ENCODE measurements around the gene SMYD3.

SMYD3 gene

DNA sequence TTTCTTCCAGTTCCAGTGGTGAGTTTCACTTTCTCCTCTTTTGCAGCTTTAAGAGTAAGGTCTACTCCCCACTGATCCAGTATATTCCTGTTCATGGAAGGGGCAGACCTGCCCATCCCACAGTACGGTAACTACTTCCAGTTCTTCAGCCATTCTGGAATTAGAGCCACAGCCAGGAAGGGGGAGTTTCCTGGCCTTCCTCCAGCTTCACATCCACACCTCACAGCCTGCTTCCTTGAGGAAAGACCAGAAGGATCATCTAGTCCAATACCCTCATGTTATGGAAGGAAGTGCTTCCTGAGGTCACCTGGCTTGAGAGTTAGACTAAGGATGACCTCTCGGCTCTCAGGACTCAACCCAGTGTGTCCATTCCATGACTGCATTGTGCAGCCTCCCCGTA lies 754.5 kb downstream of the SMYD3 start:
- no peak overlapping the region for H2AFZ ChIP-seq (ENCODE audit: low read depth)
- H3K4me2 ChIP-seq, result no peak overlapping the region
- no peak overlapping the region for H3K9ac ChIP-seq
- no peak overlapping the region for H3K4me3 ChIP-seq (IDR thresholded peaks at IDR 0.05; ENCODE audit: insufficient read depth, low read depth, low read length)
- no peaks in the 10 kb centered on the region for H3K27me3 ChIP-seq (ENCODE audit: insufficient read depth, low read depth)
- no peak overlapping the region for H3K27ac ChIP-seq
- H3K4me1 ChIP-seq (ENCODE audit: low read depth, poor library complexity, severe bottlenecking), result no peaks in the 10 kb centered on the region
- H4K20me1 ChIP-seq (ENCODE audit: insufficient read depth), result no peaks in the 10 kb centered on the region
- H3K36me3 ChIP-seq (ENCODE audit: insufficient read depth), result no peaks in the 10 kb centered on the region
- TF ChIP-seq, protein P1, sequence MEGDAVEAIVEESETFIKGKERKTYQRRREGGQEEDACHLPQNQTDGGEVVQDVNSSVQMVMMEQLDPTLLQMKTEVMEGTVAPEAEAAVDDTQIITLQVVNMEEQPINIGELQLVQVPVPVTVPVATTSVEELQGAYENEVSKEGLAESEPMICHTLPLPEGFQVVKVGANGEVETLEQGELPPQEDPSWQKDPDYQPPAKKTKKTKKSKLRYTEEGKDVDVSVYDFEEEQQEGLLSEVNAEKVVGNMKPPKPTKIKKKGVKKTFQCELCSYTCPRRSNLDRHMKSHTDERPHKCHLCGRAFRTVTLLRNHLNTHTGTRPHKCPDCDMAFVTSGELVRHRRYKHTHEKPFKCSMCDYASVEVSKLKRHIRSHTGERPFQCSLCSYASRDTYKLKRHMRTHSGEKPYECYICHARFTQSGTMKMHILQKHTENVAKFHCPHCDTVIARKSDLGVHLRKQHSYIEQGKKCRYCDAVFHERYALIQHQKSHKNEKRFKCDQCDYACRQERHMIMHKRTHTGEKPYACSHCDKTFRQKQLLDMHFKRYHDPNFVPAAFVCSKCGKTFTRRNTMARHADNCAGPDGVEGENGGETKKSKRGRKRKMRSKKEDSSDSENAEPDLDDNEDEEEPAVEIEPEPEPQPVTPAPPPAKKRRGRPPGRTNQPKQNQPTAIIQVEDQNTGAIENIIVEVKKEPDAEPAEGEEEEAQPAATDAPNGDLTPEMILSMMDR (conservative IDR thresholded peaks at IDR 0.05; ENCODE audit: low read depth, low read length), result no peak
- no peaks in the 10 kb centered on the region for H3K79me2 ChIP-seq (ENCODE audit: insufficient read depth, low read depth)

GRCh38 chr1:245751726-245752470 lies 755.2 kb downstream of the SMYD3 start:
- H3K4me1 ChIP-seq (ENCODE audit: low read depth, poor library complexity, severe bottlenecking), result no peaks in the 10 kb centered on the region

DNA sequence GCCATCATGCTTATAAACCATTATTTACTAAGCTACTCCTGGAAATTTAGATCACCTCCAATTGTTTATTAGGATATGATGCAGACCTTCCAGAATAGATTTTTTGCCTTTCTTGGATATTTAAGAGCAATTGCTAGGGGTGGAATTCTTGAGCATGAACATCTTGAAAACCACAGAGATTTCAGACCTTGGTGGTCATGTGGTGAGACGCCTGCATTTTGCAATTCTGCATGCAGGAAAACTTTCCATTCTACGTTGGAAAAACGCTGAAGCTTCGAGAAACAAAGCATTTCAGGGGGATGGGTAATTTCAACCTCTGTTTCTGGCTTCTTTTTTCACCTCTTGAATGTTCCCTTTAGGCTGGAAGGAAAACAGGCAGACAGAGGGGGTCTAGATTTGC lies 756.0 kb downstream of the SMYD3 start:
- Histone ChIP-seq H3K4me1 (ENCODE audit: low read depth, poor library complexity, severe bottlenecking) (no peaks in the 10 kb centered on the region), H3K27me3 (ENCODE audit: insufficient read depth, low read depth) (no peaks in the 10 kb centered on the region), H2AFZ (ENCODE audit: low read depth) (no peak overlapping the region), H3K4me2 (no peak overlapping the region), H3K9ac (no peak overlapping the region), H3K36me3 (ENCODE audit: insufficient read depth) (no peaks in the 10 kb centered on the region), H3K4me3 (IDR thresholded peaks at IDR 0.05; ENCODE audit: insufficient read depth, low read depth, low read length) (no peak overlapping the region), H4K20me1 (ENCODE audit: insufficient read depth) (no peaks in the 10 kb centered on the region), H3K27ac (no peak overlapping the region), H3K79me2 (ENCODE audit: insufficient read depth, low read depth) (no peaks in the 10 kb centered on the region)
- TF ChIP-seq, protein P1 (conservative IDR thresholded peaks at IDR 0.05; ENCODE audit: low read depth, low read length), result no peak

More at GRCh38 chr1:245751726-245752470, 755.2 kb downstream of the SMYD3 start:
- no peak overlapping the region for H3K4me3 ChIP-seq (IDR thresholded peaks at IDR 0.05; ENCODE audit: insufficient read depth, low read depth, low read length)
- H4K20me1 ChIP-seq (ENCODE audit: insufficient read depth), result no peaks in the 10 kb centered on the region
- H3K27ac ChIP-seq, result no peak overlapping the region
- H3K79me2 ChIP-seq (ENCODE audit: insufficient read depth, low read depth), result no peaks in the 10 kb centered on the region
- H3K4me2 ChIP-seq, result no peak overlapping the region
- no peaks in the 10 kb centered on the region for H3K27me3 ChIP-seq (ENCODE audit: insufficient read depth, low read depth)
- H3K36me3 ChIP-seq (ENCODE audit: insufficient read depth), result no peaks in the 10 kb centered on the region
- H3K9ac ChIP-seq, result no peak overlapping the region
- TF ChIP-seq, protein P1 (conservative IDR thresholded peaks at IDR 0.05; ENCODE audit: low read depth, low read length), result no peak
- H2AFZ ChIP-seq (ENCODE audit: low read depth), result no peak overlapping the region

DNA sequence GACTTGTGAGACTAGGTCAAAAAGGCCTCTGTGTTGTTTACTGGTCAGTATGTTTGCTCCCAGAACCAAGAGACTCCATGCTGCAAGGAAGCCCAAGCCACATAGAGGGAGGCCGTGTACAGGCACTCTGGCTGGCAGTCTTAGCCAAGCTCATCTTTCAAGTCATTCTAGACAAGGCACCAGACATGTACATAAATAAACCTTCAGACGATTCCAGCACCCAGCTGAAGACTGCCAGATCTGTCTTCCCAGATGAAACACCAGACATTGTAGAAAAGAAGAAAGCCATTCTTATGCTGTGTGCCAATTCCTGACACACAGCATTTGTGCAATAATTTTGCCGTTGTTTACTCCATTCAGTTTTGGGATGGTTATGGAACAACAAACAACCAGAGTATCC lies 756.8 kb downstream of the SMYD3 start:
- Histone ChIP-seq H3K4me2 (no peak overlapping the region), H3K27me3 (ENCODE audit: insufficient read depth, low read depth) (no peaks in the 10 kb centered on the region), H3K27ac (no peak overlapping the region), H3K4me1 (ENCODE audit: low read depth, poor library complexity, severe bottlenecking) (no peaks in the 10 kb centered on the region), H3K79me2 (ENCODE audit: insufficient read depth, low read depth) (no peaks in the 10 kb centered on the region), H3K36me3 (ENCODE audit: insufficient read depth) (no peaks in the 10 kb centered on the region), H4K20me1 (ENCODE audit: insufficient read depth) (no peaks in the 10 kb centered on the region), H3K9ac (no peak overlapping the region), H2AFZ (ENCODE audit: low read depth) (no peak overlapping the region), H3K4me3 (IDR thresholded peaks at IDR 0.05; ENCODE audit: insufficient read depth, low read depth, low read length) (no peak overlapping the region)
- TF ChIP-seq, protein P1 (conservative IDR thresholded peaks at IDR 0.05; ENCODE audit: low read depth, low read length), result no peak
